GM06990 (cell line): ENCODE measurements around the gene ISM1.

Source experiments
- DNase-seq: peaks from one replicate; pipeline ENCODE4 v3.0.0-alpha.2; 2011; ENCODE audit not compliant: insufficient read length; ENCODE audit errors: extremely low read depth
- H3K27me3 ChIP-seq: replicated peaks from 2 replicates; pipeline ENCODE4 v1.6.0; 2011; ENCODE audit warnings: low read length; ENCODE audit not compliant: control insufficient read depth, insufficient read depth
- H3K36me3 ChIP-seq: 2 replicates; pipeline ENCODE4 v1.5.1; 2011; ENCODE audit warnings: low read length; ENCODE audit not compliant: control insufficient read depth, insufficient read depth
- H3K4me3 ChIP-seq: replicated peaks from 2 replicates; pipeline ENCODE4 v1.5.1; 2011; ENCODE audit warnings: low read depth, mild to moderate bottlenecking, control low read depth, low read length
- TF ChIP-seq, protein P1 (sequence below): IDR thresholded peaks from 2 replicates; pipeline ENCODE4 v1.5.1; 2011; ENCODE audit warnings: low read length, control low read depth, mild to moderate bottlenecking, inconsistent platforms; ENCODE audit not compliant: insufficient read depth, poor library complexity, severe bottlenecking

The ISM1 gene

DNA sequence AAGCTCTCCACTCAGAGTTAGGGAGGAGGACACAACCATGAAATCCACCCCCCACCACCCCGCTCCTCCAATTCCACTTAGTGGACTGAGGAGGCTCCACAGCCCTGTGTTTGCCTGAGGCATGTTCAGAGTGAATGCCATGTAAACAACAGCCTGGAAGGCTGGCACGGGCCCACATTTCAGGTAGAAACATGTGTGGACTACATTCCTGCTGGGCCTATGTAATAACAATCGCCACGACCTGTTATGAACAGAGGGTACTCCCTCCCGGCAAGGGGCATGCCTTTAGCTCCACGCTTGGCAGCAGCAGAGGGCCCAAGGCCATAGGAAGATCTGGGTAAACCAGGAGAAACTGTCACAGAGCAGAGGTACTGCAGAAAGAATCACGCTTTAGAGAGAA, 65.5 kb downstream of the ISM1 start:
- no peaks in the 10 kb centered on the region for H3K27me3 ChIP-seq
- no peak for DNase-seq
- no peaks in the 10 kb centered on the region for H3K36me3 ChIP-seq
- TF ChIP-seq, protein P1, sequence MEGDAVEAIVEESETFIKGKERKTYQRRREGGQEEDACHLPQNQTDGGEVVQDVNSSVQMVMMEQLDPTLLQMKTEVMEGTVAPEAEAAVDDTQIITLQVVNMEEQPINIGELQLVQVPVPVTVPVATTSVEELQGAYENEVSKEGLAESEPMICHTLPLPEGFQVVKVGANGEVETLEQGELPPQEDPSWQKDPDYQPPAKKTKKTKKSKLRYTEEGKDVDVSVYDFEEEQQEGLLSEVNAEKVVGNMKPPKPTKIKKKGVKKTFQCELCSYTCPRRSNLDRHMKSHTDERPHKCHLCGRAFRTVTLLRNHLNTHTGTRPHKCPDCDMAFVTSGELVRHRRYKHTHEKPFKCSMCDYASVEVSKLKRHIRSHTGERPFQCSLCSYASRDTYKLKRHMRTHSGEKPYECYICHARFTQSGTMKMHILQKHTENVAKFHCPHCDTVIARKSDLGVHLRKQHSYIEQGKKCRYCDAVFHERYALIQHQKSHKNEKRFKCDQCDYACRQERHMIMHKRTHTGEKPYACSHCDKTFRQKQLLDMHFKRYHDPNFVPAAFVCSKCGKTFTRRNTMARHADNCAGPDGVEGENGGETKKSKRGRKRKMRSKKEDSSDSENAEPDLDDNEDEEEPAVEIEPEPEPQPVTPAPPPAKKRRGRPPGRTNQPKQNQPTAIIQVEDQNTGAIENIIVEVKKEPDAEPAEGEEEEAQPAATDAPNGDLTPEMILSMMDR, result no peak
- H3K4me3 ChIP-seq, result no peak overlapping the region

DNA sequence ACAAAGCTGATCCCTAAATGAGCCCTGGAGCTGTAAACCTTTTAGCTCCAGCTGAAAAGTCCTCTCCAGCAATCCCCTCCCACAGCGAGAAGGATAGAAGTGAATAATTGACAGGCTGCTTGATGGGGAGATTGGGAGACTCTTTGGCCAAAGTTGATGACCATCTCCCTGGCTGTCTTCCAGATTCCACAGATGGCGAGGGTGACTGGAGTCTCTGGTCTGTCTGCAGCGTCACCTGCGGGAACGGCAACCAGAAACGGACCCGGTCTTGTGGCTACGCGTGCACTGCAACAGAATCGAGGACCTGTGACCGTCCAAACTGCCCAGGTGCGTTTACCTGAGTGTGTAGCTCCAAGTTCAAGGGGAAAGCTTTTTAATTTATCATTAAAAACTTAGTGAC, 67.3 kb downstream of the ISM1 start:
- Histone ChIP-seq H3K4me3 (no peak overlapping the region), H3K27me3 (no peaks in the 10 kb centered on the region), H3K36me3 (no peaks in the 10 kb centered on the region)
- TF ChIP-seq, protein P1, result no peak
- no peak for DNase-seq

DNA sequence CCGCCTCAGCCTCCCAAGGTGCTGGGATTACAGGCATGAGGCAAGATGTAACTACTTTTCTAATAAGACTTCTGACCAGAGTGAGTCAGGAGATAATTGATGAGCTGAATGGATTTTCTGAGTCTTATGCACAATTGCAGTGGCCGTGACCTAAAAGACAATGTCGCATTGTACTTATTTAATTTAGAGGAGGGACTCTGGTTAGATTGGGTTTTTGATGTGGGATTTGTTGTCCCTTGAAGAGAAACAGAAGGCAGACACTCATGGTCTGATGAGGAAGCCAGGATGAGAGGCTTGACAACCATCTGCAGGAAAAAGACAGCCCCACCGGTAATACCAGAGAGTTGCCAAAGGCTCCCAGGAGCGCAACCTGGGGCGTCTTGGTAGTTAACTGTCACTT, 68.0 kb downstream of the ISM1 start:
- no peak overlapping the region for H3K4me3 ChIP-seq
- TF ChIP-seq, protein P1, result no peak
- no peaks in the 10 kb centered on the region for H3K36me3 ChIP-seq
- H3K27me3 ChIP-seq, result no peaks in the 10 kb centered on the region
- no peak for DNase-seq

DNA sequence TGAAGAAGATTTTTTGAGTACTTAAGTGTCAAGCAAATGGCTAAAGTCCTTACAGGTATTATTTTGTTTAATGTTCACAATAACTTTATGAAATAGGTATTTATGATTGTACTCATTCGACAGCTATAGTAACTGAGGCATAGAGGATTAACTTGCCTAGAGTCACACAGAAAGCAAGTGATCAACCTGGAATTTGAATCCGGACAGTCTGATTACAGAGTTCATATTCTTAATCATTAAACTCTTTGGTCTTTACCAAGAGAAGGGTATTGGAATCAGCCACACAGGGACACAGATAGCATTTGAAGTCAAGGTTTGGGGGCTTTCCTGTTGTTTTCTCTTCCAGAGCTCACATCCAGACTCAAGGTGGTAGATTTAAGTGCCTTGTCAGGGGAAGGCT, 69.7 kb downstream of the ISM1 start:
- Histone ChIP-seq H3K4me3 (no peak overlapping the region), H3K36me3 (no peaks in the 10 kb centered on the region), H3K27me3 (no peaks in the 10 kb centered on the region; the same call in 1 of the 2 replicates)
- DNase-seq, result no peak
- TF ChIP-seq, protein P1, result no peak

DNA sequence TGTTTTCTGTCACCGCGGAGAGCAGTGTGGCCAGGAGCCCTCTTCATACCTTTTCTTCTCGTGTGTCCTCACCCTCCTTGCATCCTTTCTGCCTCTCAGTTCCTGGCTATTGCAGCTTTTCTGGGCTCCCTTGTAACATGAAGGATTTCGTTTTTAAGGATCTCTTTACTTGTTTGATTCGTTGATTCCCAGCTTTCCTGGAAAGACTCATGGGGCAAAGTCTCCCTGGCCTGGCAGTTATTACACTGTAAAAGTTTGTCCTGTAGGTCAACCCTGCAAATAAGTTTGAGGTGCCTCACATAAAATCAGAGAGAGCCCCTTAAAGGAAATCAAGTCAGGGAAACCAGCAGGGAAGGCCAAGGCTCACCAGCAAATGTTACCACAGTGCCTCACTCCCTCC, 70.1 kb downstream of the ISM1 start:
- TF ChIP-seq, protein P1, result no peak
- no peaks in the 10 kb centered on the region; the same call in 1 of the 2 replicates for H3K27me3 ChIP-seq

DNA sequence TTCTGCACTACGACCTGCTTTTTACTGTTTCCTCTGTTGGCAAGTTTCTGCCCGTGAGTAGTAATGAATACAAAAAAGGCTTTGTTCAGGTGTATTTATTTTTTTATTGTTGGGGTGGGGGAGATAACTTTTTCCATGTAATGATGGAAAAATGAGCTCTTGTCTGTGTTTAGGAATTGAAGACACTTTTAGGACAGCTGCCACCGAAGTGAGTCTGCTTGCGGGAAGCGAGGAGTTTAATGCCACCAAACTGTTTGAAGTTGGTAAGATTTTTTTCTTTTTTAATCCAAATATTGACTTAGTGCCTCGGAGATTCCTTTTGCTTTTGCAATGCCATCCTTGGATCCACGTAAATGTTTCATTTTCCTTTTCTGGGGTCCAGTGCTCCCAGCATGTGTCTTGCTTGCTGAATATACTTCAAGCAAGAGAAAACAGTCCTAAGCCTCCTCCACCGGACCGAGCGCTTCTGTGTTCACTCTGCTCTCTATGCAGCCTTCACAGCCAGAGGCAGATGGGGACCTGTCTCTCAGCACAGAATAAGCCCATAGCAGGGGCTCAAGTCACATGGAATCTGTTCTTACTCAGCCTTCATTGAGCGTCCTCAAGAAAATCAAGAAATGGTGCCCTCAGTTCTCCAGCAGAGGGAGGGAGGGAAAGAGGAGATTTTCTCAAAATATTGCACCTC, 71.3 kb downstream of the ISM1 start:
- no peaks in the 10 kb centered on the region; the same call in 1 of the 2 replicates for H3K27me3 ChIP-seq
- H3K36me3 ChIP-seq, result no peaks in the 10 kb centered on the region
- DNase-seq, result no peak
- H3K4me3 ChIP-seq, result no peak overlapping the region
- TF ChIP-seq, protein P1, result no peak

More for the DNA sequence above, 70.1 kb downstream of the ISM1 start:
- H3K36me3 ChIP-seq, result no peaks in the 10 kb centered on the region
- DNase-seq, result no peak
- no peak overlapping the region for H3K4me3 ChIP-seq
